ENCODE measurements around the gene PXYLP1.

DNA sequence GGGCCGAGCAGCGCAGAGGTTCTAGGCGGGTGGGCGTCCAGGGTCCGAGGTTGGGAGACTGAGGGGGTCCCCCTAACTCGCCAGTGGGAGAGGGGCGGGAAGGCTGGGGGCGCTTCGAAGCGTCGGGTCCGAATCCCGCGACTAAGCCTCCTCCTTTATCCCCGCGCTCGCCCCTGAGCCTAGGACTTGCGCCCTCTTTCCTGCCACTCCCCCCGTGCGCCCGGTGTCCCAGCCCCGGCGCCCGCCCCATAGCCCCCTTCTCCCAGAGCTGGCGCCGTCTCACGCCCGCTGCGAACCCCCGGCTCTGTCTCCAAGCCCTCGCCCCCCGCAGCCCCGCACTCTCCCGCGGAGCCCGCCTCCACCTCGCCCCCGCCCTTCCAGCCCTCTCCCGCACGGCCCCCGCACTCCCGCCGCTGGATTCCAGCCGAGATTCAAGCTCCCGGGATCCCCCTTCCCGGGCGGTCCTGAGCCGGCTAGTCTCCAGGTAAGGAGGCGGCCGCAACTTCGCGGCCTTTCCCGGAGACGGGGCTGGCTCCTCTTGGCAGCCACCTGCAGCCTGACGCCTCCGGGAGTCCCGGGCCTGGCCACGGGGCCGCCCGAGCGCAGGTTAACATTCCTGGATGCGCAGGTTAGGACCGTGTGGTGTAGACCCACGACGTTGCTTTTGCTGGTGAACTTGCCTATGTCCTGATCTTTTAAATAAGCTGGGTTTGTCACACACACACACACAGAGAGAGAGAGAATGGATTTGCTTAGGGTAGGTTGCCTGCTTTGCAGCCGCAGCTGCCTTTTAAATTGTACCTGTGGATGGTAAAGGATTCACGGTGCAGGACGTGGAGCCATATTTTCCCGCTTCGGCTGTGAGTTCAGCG is 563 bp downstream of the PXYLP1 start:
- TF ChIP-seq, protein P1, sequence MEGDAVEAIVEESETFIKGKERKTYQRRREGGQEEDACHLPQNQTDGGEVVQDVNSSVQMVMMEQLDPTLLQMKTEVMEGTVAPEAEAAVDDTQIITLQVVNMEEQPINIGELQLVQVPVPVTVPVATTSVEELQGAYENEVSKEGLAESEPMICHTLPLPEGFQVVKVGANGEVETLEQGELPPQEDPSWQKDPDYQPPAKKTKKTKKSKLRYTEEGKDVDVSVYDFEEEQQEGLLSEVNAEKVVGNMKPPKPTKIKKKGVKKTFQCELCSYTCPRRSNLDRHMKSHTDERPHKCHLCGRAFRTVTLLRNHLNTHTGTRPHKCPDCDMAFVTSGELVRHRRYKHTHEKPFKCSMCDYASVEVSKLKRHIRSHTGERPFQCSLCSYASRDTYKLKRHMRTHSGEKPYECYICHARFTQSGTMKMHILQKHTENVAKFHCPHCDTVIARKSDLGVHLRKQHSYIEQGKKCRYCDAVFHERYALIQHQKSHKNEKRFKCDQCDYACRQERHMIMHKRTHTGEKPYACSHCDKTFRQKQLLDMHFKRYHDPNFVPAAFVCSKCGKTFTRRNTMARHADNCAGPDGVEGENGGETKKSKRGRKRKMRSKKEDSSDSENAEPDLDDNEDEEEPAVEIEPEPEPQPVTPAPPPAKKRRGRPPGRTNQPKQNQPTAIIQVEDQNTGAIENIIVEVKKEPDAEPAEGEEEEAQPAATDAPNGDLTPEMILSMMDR (IDR thresholded peaks at IDR 0.05): peak in 2 of 6 experiments; percentile 15 to 20
- TF ChIP-seq POLR2A (IDR thresholded peaks at IDR 0.05): no peak

Data from thyroid gland (tissue), 4 donors.